ENCODE measurements around the gene MILR1.

The MILR1 gene

DNA sequence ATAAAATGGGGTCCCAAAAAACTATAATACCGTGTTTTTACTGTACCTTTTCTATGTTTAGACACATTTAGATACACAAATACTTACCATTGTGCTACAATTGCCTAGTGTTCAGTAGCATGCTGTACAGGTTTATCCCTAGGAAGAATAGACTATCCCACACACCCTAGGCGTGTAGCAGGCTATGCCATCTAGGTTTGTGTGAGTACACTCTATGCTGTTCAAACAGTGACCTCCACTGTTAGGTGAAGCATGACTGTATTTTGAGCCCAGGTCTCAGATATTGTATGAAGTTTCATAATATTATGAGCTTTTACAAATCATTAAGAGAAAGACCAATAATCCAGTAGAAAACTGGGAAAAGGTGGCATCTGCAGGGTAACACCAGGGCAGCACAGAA, 23.6 kb downstream of the MILR1 start:
- H3K4me3 ChIP-seq (ENCODE audit: low read depth, low read length): no peak overlapping the region
- DNase-seq (ENCODE audit: low read depth): no peak
- TF ChIP-seq MYC (IDR thresholded peaks at IDR 0.05; ENCODE audit: low read depth, low read length) (no peak), POLR2A (IDR thresholded peaks at IDR 0.05; ENCODE audit: extremely low read depth, insufficient read length) (no peak), CTCF (IDR thresholded peaks at IDR 0.05; ENCODE audit: low read depth, low read length) (no peak)

DNA sequence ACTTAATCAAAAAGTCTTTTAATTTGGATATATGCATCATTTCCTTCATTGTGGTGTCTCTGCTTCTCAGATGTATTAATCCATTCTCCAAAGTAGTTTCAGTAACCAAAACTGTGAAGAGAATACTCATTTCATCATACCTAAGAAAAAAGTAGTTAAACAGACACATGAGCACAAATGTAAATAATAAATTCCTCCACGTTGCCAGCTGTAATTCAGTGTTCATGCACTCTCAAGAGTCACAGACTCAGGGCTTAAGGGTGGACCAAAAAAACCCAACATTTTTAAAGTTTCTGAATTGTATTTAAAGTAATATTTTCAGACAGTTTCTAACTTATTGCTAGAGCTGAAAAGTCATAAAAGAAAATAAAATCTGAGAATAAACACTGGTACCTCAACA, 28.9 kb downstream of the MILR1 start:
- H3K4me3 ChIP-seq (ENCODE audit: low read depth, low read length): no peak overlapping the region
- no peak for TF ChIP-seq CTCF (IDR thresholded peaks at IDR 0.05; ENCODE audit: low read depth, low read length)
- no peak for DNase-seq (ENCODE audit: low read depth)

- no peak overlapping the region for H3K4me3 ChIP-seq (ENCODE audit: low read depth, low read length)
- DNase-seq (ENCODE audit: low read depth): no peak
- TF ChIP-seq MYC (IDR thresholded peaks at IDR 0.05; ENCODE audit: low read depth, low read length): no peak
- no peak for TF ChIP-seq CTCF (IDR thresholded peaks at IDR 0.05; ENCODE audit: low read depth, low read length)
- TF ChIP-seq, protein P1, sequence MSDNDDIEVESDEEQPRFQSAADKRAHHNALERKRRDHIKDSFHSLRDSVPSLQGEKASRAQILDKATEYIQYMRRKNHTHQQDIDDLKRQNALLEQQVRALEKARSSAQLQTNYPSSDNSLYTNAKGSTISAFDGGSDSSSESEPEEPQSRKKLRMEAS (IDR thresholded peaks at IDR 0.05; ENCODE audit: low read depth, low read length): no peak
- no peak for TF ChIP-seq POLR2A (IDR thresholded peaks at IDR 0.05; ENCODE audit: extremely low read depth, insufficient read length)
These were observed 32.0 kb downstream of the MILR1 start for GRCh38 chr17:64480951-64481350.

- H3K4me3 ChIP-seq (ENCODE audit: low read depth, low read length): no peak overlapping the region
- TF ChIP-seq MYC (IDR thresholded peaks at IDR 0.05; ENCODE audit: low read depth, low read length) (no peak), POLR2A (IDR thresholded peaks at IDR 0.05; ENCODE audit: extremely low read depth, insufficient read length) (no peak), CTCF (IDR thresholded peaks at IDR 0.05; ENCODE audit: low read depth, low read length) (no peak)
- TF ChIP-seq, protein P1 (IDR thresholded peaks at IDR 0.05; ENCODE audit: low read depth, low read length): no peak
- DNase-seq (ENCODE audit: low read depth): no peak
These were observed 35.5 kb downstream of the MILR1 start for GRCh38 chr17:64484380-64484779.

GRCh38 chr17:64488301-64488700, 39.4 kb downstream of the MILR1 start:
- no peak overlapping the region for H3K4me3 ChIP-seq (ENCODE audit: low read depth, low read length)
- DNase-seq (ENCODE audit: low read depth): no peak
- TF ChIP-seq, protein P1 (IDR thresholded peaks at IDR 0.05; ENCODE audit: low read depth, low read length): no peak
- TF ChIP-seq POLR2A (IDR thresholded peaks at IDR 0.05; ENCODE audit: extremely low read depth, insufficient read length) (no peak), CTCF (IDR thresholded peaks at IDR 0.05; ENCODE audit: low read depth, low read length) (no peak), MYC (IDR thresholded peaks at IDR 0.05; ENCODE audit: low read depth, low read length) (no peak)

- peak; percentile 69 for DNase-seq (ENCODE audit: low read depth)
- H3K4me3 ChIP-seq (ENCODE audit: low read depth, low read length): no peak overlapping the region
These were observed 42.3 kb downstream of the MILR1 start for GRCh38 chr17:64491034-64491860.

More at GRCh38 chr17:64491034-64491860, 42.3 kb downstream of the MILR1 start:
- TF ChIP-seq POLR2A (IDR thresholded peaks at IDR 0.05; ENCODE audit: extremely low read depth, insufficient read length) (no peak), MYC (IDR thresholded peaks at IDR 0.05; ENCODE audit: low read depth, low read length) (no peak), CTCF (IDR thresholded peaks at IDR 0.05; ENCODE audit: low read depth, low read length) (peak; percentile 69)
- TF ChIP-seq, protein P1 (IDR thresholded peaks at IDR 0.05; ENCODE audit: low read depth, low read length): no peak
